ENCODE results near the gene DCLRE1C.
"Not testable (repeated sequence)": the region's sequence is repeated elsewhere in the genome, so short reads cannot be mapped to it uniquely, and the experiment has no call there.

Gene DCLRE1C

DNA sequence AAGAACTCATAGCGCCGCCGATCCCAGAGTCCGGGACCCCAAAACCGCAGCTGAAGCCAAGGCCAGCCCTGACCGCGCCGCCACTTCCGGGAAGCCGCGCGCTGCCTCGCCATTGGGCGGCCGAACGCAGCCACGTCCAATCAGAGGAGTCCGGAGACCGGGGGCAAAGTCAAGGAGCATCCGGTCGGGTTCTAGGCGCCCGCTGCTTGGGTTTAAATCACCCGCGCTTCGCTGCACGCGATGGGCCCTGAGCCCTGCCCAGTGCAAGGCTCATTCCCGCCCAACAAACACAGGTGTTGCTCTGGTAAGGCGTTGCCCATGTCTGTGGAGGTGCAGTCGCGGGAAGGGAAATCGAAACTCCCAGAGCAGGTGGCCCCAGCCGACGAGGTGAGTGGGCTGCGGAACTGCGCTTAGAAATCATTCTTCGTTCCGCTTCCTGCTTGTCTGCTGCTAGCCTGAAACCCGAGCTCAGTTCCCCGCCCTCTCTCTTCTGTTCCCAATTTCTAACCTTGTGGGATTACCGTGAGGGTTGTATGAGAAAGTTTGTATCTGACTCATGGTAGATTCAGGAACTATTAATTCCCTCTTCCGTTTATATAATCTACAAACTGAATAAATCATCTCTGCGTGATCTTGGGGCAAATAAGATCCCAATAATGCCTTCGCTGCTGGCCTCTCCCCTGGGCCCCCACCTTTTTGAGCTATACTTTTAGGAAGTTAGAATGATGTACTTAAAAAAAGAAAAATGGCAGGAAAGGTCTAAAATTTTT, at the start of gene DCLRE1C:
Gene DCLRE1C, minus strand, starts transcription at position 96 of the 770 bp plus-strand sequence. Its CDS starts 86 bp downstream, at position 10.
- no peak for TF ChIP-seq CTCF (IDR thresholded peaks at IDR 0.05; ENCODE audit: low read depth, low read length)
- peak; percentile 89 to 90 for DNase-seq (ENCODE audit: low read depth in 2 of 2)
- peak within 1 kb of the TSS; percentile 83 to 86 for H3K4me3 ChIP-seq (replicated peaks in 1 of 2; ENCODE audit: low read depth in 2 of 2, low read length in 2 of 2)

DNA sequence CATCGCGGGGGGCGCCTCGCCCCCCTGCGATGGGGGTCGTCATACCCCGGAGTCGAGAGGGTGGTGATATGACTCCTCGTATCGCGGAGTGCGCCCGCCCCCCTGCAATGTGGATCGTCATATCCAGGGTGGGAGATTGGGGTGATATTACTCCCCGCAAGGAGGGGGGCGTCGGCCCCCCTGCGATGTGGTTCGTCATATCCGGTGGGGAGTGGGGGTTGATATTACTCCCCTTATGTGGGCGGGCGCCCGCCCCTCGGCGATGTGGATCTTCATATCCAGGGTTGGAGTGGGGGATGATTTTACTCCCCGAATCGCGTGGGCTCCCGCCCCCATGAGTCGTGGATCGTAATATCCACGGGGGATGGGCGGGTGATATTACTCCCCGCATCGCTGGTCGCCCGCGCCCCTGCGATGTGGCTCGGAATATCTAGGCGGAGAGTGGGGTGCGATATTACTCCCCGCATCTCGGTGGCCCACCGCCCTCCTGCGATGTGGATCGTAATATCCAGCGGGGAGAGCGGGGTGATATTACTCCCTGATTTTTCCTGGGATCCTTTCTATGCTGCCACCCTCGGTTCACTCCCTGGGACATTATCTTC, 42.2 kb upstream of the DCLRE1C start:
- no peak for DNase-seq (ENCODE audit: low read depth in 2 of 2)
- TF ChIP-seq CTCF (IDR thresholded peaks at IDR 0.05; ENCODE audit: low read depth, low read length), result no peak
- H3K4me3 ChIP-seq (replicated peaks in 1 of 2; ENCODE audit: low read depth in 2 of 2, low read length in 2 of 2), result no peak overlapping the region

DNA sequence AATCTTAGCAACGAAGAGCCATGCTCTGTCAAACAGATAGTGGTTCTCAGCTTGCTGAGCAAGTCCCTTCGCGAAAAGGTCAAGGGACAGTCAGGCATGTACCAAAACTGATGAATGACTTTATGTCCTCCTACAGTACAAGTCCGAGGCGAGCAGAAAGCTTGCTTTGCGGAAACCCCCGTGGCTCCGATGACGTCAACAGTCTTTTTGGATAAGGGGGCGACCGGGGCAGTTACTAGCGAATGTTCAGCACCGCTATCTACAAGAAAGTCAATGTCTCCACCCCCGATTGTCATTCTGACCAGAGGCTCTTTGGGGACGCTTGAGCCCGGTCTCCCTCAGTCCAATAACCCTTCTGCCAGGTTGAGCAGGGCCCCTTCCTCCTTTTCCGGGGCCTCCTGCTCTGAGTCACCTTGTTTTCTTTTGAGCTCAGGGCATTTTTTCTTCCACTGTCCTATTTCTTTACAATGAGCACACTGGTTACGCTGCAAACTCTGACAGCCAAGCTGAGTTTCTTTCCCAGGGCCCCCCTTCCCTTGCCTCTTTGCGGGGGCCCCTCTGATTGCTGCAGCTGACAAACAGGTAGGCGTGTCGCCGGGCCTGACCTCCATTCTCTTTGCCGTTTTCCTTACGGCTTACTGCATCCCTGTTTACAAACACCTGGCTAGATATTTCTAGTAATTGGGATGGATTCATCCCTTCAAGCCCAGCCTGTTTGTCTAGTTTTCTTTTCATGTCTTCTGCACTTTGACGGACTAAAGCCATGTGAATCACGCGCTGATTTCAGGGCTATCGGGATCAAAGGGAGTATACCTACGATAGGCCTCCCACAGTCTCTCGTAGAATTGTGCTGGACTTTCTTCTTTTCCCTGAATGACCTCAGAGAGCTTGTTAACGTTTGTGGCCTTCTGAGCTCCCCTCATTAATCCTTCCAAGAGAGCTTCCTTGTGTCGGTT, 39.9 kb upstream of the DCLRE1C start:
- DNase-seq (ENCODE audit: low read depth in 2 of 2); H3K4me3 ChIP-seq (replicated peaks in 1 of 2; ENCODE audit: low read depth in 2 of 2, low read length in 2 of 2): not testable (repeated sequence)

DNA sequence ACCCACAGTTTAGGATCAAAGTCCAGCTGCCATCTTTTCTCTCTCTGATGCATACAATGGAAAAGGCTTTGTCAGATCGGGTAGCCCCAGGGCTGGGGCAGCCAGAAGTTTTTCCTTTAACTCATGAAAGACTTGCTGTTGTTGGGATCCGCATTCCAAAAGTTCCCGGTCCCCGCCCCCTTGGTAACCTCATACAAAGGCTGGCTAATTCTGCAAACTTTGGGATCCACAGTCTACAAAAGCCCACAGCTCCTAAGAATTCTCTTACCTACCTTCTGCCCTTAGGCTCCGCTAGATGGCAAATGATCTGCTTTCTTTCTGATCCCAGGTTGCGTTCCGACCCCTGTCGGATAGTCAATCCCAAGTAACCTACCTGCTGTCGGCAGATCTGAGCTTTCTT, 38.4 kb upstream of the DCLRE1C start:
- DNase-seq (ENCODE audit: low read depth in 2 of 2); H3K4me3 ChIP-seq (replicated peaks in 1 of 2; ENCODE audit: low read depth in 2 of 2, low read length in 2 of 2): not testable (repeated sequence)

- peak; percentile 11 to 45 for DNase-seq (ENCODE audit: low read depth in 2 of 2)
- TF ChIP-seq CTCF (IDR thresholded peaks at IDR 0.05; ENCODE audit: low read depth, low read length), result peak; percentile 20
- H3K4me3 ChIP-seq (replicated peaks in 1 of 2; ENCODE audit: low read depth in 2 of 2, low read length in 2 of 2), result not testable (repeated sequence)
These were observed 37.3 kb upstream of the DCLRE1C start for GRCh38 chr10:14991035-14991749.

DNA sequence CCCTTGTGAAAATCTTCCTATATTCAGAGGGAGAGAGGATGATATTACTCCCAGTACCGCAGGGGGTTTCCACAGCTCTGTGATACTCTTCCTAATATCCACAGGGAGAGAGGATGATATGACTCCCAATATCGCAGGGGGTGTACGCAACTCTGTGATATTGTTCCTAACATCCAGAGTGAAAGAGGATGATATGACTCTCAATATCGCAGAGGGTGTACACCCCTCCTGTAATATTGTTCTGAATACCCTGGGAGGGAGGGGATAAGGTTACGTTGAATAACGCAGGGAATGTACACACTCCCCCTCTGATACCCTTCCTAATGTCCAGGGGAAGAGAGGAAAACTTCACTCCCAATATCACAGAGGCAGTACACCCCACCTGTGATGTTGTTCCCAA, 35.7 kb upstream of the DCLRE1C start:
- not testable (repeated sequence) for DNase-seq (ENCODE audit: low read depth in 2 of 2); H3K4me3 ChIP-seq (replicated peaks in 1 of 2; ENCODE audit: low read depth in 2 of 2, low read length in 2 of 2)

- no peak for TF ChIP-seq CTCF (IDR thresholded peaks at IDR 0.05; ENCODE audit: low read depth, low read length)
- no peak overlapping the region for H3K4me3 ChIP-seq (replicated peaks in 1 of 2; ENCODE audit: low read depth in 2 of 2, low read length in 2 of 2)
- no peak for DNase-seq (ENCODE audit: low read depth in 2 of 2)
These were observed 28.8 kb upstream of the DCLRE1C start for GRCh38 chr10:14982744-14983143.

All from cardiac fibroblast (primary cell).